ENCODE measurements around the gene PEX14.

GRCh38 chr1:10669570-10669969, 194.8 kb downstream of the PEX14 start:
- TF ChIP-seq CTCF (IDR thresholded peaks at IDR 0.05): no peak
- no peak for TF ChIP-seq POLR2A (IDR thresholded peaks at IDR 0.05)
